Stimulated activated CD8-positive, alpha-beta memory T cell treated with anti-CD3 and anti-CD28 coated beads, Interleukin-15, amount 100 ng/mL, for 24 hours (primary cell): ENCODE measurements around the gene HSPA12B.

Source experiments
- DNase-seq: peaks from one replicate; pipeline ENCODE4 v3.0.0-alpha.2; 2020; ENCODE audit warnings: low read depth

HSPA12B gene

GRCh38 chr20:3749087-3749688 lies 16.7 kb downstream of the HSPA12B start:
- no peak for DNase-seq

GRCh38 chr20:3749689-3750531 lies 17.4 kb downstream of the HSPA12B start:
- DNase-seq = no peak

DNA sequence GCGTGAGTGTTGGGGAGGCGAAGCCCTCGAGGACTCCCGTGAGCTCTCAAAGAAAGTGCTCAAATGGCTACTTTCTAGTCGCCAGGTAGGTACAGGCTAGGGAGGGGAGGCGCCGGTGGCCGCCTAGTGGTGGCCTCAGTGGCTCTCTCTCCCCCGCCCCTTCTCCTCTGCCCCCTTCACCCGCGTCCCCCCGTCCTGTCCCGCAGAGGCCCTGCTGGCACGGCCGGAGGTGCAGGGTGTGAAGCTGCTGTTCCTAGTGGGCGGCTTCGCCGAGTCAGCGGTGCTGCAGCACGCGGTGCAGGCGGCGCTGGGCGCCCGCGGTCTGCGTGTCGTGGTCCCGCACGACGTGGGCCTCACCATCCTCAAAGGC lies 18.8 kb downstream of the HSPA12B start:
- no peak for DNase-seq

- DNase-seq = no peak
Measured at GRCh38 chr20:3751675-3752385, 19.3 kb downstream of the HSPA12B start.

GRCh38 chr20:3752386-3752759 lies 19.9 kb downstream of the HSPA12B start:
- DNase-seq = no peak

DNA sequence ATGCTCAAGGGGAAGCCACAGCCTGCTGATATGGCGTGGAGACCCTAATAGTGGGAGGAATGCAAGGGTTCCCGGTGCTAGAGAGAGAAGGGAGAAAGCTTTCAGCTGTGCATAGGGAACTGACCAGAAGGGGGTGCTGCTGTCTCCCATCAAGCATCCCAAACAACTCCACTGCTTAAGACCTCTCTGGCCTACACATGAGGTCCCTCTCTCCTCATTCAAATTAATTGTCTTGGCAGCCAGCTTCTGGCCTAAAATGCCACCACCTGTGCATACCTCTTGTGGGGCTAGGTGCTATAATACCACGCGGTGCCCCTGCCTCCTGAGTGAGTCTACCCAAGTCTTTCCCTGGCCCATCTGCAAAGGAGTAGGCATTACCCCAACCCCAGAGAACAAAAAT lies 20.6 kb downstream of the HSPA12B start:
- DNase-seq = no peak

GRCh38 chr20:3753501-3754275 lies 21.2 kb downstream of the HSPA12B start:
- no peak for DNase-seq

DNA sequence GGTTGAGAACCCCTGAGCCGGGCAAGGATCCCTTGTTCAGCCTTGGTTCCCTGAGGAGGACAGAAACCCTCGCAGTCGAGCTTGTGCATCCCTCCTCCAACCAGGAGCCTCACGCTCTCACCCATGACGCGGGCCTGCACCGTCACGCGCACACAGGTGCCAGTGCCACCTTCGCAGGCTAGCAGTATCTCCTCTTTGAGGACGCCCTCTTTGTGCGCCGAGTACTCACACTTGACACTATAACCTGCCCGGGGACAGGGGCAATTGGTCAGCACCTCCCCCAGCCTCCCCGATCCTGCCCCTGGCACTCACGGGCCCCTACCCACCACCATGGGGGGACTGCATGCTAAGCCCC lies 21.8 kb downstream of the HSPA12B start:
- no peak for DNase-seq

- DNase-seq = no peak
Measured at GRCh38 chr20:3755269-3755668, 22.8 kb downstream of the HSPA12B start.

DNA sequence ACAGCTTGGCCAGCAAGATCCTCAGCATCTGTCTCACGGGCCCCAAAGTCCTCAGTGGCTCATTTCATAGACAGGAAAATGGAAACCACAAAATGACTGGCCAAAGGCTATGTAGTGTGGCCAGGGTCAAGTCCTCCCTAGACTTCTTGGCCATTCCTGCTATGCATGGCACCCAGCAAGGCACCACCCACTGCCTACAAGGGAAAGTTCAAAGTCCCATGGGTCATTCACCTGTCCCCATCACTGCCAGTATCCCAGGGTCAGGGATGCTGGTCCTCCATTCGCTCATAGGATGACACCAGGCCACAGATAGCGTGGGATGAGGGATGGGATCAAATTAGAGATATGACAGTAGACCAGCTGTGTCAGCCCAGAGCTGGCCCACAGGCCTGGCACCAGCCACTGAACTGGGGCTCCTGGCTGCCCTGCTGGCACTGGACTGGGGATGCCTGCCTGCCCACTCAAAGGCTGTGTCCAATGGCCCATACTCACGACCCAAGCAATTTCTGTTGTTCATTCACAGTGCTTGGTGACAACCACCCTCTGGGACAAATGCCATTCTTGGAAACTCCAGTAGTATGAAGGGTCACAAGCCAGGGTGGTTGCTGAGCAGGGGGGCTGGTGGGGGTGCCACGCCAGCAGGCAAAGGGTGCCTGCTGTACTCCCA lies 23.5 kb downstream of the HSPA12B start:
- DNase-seq = no peak

GRCh38 chr20:3757268-3757667 lies 24.8 kb downstream of the HSPA12B start:
- DNase-seq = no peak

GRCh38 chr20:3758566-3758965 lies 26.1 kb downstream of the HSPA12B start:
- DNase-seq = no peak

DNA sequence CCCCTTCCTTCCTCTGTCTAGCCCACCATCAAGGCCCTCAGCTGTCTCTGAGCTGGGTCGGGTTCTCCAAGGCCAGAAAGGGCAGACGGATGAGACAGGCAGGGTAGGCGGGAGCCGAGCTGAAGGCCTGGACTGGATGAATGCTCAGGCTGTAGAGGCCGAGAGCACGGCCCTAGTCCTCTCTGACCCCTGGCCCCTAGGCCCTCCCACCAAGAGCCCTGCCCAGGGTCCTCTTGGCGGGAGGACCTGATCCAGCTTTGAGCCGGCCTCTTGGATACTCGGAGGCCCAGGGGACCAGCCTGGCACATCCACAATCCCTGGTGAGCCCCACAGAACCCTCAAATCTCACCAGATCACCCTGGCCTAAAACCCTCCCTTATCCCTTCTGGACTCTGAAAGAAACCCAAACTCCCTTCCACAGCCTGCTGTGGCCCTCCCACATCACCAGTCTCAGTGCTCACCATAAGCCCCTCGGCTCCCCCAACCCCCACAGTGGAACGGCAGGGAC lies 26.9 kb downstream of the HSPA12B start:
- no peak for DNase-seq

DNA sequence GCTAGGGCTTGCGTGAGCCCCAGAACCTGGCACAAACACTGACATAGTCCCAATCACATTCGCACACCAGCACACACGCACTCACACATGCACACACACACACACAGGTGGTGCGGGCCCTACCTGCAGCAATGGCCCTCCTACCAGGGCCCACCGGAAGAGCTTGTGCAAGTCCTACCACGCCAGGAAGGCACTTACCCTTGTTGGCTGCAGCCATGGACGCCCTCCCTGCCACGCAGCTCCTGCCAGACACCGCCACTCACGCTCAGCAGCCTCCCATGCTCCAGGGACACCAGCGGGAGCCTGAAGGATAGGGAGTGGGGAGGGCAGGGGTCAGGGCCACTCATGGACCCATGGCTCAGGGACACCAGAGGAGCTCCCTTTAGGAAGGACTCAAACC lies 27.4 kb downstream of the HSPA12B start:
- DNase-seq = no peak

DNA sequence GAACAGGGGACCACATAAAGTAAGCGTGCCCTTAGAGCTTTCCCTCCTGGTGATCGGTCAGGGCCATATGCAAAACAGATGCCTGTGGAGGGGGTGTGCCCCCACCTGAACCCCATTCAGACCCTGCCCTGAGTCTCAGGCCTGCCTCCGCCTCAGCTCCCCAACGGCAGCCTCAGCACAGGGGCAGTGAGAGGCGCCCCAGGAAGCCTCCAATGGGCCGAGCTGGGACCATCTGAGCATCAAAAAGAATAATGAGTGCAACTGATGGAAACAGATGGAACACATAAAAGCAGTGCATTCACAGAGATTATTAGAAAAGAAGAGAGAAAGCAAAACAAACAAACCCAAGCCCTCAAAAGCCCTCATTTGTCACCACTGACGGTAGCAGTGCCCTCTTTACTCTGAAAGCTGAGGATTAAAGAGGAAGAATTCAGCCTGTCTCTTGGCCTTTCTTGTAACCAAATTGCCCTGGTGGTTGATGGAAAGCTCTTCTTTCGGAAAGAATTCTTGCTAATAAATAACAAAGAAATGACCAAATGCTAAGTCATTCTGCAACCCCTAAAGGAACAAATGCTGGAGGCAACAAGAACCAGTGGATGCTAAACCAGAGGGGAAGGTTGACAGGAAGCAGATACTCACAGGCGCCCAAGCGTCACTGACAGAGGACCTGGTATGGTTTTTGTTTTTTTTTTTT lies 28.3 kb downstream of the HSPA12B start:
- DNase-seq = no peak

DNA sequence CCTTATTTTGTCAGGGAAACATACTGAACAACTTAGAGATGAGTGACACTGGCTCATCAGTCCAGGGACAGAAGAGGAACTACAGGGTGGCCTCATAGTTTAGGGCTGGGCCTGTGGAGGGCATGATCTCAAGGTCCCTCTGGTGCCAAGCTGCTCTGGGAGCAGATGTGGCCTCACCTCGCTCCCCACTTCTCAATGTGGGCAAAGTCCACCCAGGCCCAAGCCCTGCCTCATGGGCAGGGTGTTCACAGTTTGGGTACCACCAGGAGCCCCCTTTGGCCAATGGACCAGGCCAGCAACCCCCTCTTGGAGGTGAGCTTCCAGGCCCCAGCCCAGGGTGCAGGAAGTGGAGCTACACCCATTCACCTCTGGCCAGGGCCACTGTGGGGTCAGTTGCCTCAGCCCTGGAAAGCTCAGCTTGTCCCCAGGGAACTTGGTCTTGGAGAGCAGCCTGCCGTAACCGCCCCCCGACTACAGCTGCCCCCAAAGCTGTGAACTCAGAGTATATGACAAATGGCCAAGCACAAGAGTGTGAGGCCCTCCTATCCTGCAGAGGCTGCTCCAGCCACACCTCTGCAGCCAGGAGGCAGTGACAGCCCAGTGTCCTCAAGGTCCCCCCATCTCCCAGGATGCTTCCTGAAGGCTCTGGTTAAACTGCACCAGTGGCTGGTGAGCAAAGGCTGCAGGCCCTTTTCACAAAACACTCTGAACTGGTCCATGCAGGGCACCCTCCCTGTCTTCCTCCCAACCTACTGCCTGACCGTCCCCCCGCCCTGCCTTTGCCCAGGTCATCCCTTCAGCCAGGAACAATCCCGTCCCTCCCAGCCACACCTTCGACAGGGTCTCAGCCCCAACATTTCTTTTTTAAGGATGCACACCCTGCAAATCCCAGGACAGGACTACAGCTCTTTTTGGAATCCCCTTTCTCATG lies 31.5 kb downstream of the HSPA12B start:
- DNase-seq = no peak

GRCh38 chr20:3764659-3765058 lies 32.2 kb downstream of the HSPA12B start:
- no peak for DNase-seq

- no peak for DNase-seq
Measured at GRCh38 chr20:3765171-3765882, 32.8 kb downstream of the HSPA12B start.

- no peak for DNase-seq
Measured at GRCh38 chr20:3766422-3767109, 34.1 kb downstream of the HSPA12B start.
